Breast epithelium (tissue), 3 donors: ENCODE measurements around the gene ASIC3.

ENCODE experiments used
- POLR2AphosphoS5 ChIP-seq, 3 donors: sonication (generic); formaldehyde crosslinking; IDR thresholded peaks; one replicate each; pipeline ENCODE4 v1.6.1; 2017; ENCODE audit warnings: antibody characterized with exemption in 3 of 3
- TF ChIP-seq, protein P1 (sequence below), 3 donors: fragments of 450-650 bp; IDR thresholded peaks; one replicate each; pipeline ENCODE4 v1.5.1; 2016 to 2017; ENCODE audit warnings: antibody characterized with exemption in 3 of 3, mild to moderate bottlenecking in 3 of 3, moderate library complexity in 3 of 3

GRCh38 chr7:151053096-151053495 is 4.8 kb downstream of the ASIC3 start:
- no peak for TF ChIP-seq POLR2AphosphoS5 (IDR thresholded peaks at IDR 0.05)
- TF ChIP-seq, protein P1, sequence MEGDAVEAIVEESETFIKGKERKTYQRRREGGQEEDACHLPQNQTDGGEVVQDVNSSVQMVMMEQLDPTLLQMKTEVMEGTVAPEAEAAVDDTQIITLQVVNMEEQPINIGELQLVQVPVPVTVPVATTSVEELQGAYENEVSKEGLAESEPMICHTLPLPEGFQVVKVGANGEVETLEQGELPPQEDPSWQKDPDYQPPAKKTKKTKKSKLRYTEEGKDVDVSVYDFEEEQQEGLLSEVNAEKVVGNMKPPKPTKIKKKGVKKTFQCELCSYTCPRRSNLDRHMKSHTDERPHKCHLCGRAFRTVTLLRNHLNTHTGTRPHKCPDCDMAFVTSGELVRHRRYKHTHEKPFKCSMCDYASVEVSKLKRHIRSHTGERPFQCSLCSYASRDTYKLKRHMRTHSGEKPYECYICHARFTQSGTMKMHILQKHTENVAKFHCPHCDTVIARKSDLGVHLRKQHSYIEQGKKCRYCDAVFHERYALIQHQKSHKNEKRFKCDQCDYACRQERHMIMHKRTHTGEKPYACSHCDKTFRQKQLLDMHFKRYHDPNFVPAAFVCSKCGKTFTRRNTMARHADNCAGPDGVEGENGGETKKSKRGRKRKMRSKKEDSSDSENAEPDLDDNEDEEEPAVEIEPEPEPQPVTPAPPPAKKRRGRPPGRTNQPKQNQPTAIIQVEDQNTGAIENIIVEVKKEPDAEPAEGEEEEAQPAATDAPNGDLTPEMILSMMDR (IDR thresholded peaks at IDR 0.05): no peak
